Measurements from ENCODE around the gene DGKI.

- TF ChIP-seq POLR2A (IDR thresholded peaks at IDR 0.05) = no peak
- TF ChIP-seq CTCF (IDR thresholded peaks at IDR 0.05 in 8 of 11, conservative IDR thresholded peaks at IDR 0.05 in 3 of 11) = no peak
- no peak for TF ChIP-seq POLR2AphosphoS5 (IDR thresholded peaks at IDR 0.05)
Observed at GRCh38 chr7:137474540-137475026, 372.2 kb downstream of the DGKI start.

Data from spleen (tissue), 7 donors.